ENCODE measurements around the gene HIPK3. TPM values are rescaled to one million over a fixed set of nuclear protein-coding genes. Genes with fewer than 3 reads are reported as not detected.

The HIPK3 gene
- total and polyA plus RNA-seq, 2 experiments from 2014 or later = 5.5 to 29.8 TPM

DNA sequence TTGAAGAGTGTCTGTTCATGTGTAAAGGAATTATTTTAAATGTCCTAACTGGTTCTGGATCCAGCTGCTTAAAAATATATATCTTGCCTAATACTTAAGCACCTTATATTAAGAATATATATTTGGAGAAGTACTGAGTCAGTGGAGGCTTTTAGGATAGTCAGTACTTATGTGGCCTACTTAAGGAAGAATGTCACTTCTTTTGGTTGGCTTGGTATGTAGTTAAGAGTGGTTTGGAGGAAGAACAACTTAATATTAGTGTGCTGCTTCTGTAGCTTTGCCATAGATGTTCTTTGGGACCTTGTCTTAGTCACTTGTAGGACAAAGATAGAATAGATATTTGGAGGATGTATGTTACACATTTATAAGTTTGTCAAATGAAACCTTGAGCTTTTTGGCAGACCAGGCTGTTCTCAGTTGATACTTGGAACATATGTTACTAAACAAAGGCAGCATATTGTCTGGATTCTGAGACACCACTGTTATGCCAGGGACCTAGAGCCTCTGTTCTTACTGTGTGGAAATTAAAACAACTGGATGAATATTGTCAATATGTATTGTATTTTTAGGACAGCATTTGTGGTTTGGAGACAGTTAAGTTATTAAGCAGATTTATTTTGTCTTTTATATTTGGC, 4.9 kb downstream of the HIPK3 start:
- H3K27me3 ChIP-seq (ENCODE audit: insufficient read depth) = no peaks in the 10 kb centered on the region
- Mint-ChIP-seq H3K4me1 (peaks cover 19% of the 10 kb centered on the region), H3K9me3 (peaks cover 3% of the 10 kb centered on the region; the same call in 2 of the 3 replicates), H3K27me3 (ENCODE audit: insufficient read depth, low read depth, poor library complexity) (peaks cover 3% of the 10 kb centered on the region), H3K36me3 (ENCODE audit: low read depth) (no peaks in the 10 kb centered on the region; the same call in 2 of the 3 replicates), H3K4me3 (no peak overlapping the region), H3K27ac (no peak overlapping the region)
- no peak overlapping the region for H2AFZ ChIP-seq
- H3F3A ChIP-seq (replicated peaks; ENCODE audit: low read depth) = peaks cover 8% of the 10 kb centered on the region; the same call in 1 of the 2 replicates
- H3K4me1 ChIP-seq (ENCODE audit: insufficient read depth) = peaks cover 11% of the 10 kb centered on the region
- TF ChIP-seq, protein P1, sequence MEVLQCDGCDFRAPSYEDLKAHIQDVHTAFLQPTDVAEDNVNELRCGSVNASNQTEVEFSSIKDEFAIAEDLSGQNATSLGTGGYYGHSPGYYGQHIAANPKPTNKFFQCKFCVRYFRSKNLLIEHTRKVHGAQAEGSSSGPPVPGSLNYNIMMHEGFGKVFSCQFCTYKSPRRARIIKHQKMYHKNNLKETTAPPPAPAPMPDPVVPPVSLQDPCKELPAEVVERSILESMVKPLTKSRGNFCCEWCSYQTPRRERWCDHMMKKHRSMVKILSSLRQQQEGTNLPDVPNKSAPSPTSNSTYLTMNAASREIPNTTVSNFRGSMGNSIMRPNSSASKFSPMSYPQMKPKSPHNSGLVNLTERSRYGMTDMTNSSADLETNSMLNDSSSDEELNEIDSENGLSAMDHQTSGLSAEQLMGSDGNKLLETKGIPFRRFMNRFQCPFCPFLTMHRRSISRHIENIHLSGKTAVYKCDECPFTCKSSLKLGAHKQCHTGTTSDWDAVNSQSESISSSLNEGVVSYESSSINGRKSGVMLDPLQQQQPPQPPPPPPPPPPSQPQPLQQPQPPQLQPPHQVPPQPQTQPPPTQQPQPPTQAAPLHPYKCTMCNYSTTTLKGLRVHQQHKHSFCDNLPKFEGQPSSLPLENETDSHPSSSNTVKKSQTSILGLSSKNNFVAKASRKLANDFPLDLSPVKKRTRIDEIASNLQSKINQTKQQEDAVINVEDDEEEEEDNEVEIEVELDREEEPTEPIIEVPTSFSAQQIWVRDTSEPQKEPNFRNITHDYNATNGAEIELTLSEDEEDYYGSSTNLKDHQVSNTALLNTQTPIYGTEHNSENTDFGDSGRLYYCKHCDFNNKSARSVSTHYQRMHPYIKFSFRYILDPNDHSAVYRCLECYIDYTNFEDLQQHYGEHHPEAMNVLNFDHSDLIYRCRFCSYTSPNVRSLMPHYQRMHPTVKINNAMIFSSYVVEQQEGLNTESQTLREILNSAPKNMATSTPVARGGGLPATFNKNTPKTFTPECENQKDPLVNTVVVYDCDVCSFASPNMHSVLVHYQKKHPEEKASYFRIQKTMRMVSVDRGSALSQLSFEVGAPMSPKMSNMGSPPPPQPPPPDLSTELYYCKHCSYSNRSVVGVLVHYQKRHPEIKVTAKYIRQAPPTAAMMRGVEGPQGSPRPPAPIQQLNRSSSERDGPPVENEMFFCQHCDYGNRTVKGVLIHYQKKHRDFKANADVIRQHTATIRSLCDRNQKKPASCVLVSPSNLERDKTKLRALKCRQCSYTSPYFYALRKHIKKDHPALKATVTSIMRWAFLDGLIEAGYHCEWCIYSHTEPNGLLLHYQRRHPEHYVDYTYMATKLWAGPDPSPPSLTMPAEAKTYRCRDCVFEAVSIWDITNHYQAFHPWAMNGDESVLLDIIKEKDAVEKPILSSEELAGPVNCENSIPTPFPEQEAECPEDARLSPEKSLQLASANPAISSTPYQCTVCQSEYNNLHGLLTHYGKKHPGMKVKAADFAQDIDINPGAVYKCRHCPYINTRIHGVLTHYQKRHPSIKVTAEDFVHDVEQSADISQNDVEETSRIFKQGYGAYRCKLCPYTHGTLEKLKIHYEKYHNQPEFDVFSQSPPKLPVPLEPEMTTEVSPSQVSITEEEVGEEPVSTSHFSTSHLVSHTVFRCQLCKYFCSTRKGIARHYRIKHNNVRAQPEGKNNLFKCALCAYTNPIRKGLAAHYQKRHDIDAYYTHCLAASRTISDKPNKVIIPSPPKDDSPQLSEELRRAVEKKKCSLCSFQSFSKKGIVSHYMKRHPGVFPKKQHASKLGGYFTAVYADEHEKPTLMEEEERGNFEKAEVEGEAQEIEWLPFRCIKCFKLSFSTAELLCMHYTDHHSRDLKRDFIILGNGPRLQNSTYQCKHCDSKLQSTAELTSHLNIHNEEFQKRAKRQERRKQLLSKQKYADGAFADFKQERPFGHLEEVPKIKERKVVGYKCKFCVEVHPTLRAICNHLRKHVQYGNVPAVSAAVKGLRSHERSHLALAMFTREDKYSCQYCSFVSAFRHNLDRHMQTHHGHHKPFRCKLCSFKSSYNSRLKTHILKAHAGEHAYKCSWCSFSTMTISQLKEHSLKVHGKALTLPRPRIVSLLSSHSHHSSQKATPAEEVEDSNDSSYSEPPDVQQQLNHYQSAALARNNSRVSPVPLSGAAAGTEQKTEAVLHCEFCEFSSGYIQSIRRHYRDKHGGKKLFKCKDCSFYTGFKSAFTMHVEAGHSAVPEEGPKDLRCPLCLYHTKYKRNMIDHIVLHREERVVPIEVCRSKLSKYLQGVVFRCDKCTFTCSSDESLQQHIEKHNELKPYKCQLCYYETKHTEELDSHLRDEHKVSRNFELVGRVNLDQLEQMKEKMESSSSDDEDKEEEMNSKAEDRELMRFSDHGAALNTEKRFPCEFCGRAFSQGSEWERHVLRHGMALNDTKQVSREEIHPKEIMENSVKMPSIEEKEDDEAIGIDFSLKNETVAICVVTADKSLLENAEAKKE (CRISPR knock-in tag; IDR thresholded peaks at IDR 0.05) = no peak
- no peak for ATAC-seq
- H3K27ac ChIP-seq (ENCODE audit: low read depth) = no peak overlapping the region
- no peaks in the 10 kb centered on the region for H3K36me3 ChIP-seq (ENCODE audit: insufficient read depth)
- H3K79me2 ChIP-seq (replicated peaks; ENCODE audit: insufficient read depth) = peaks cover 84% of the 10 kb centered on the region
- H3K4me3 ChIP-seq = no peak overlapping the region
- peaks cover 5% of the 10 kb centered on the region; the same call in 1 of the 2 replicates for H4K20me1 ChIP-seq (replicated peaks; ENCODE audit: insufficient read depth)
- DNase-seq (ENCODE audit: low spot score) = no peak
- H3K9me2 ChIP-seq (ENCODE audit: insufficient read depth) = no peaks in the 10 kb centered on the region
- no peak overlapping the region for H3K4me2 ChIP-seq

- no peaks in the 10 kb centered on the region; the same call in 2 of the 3 replicates for H3K36me3 Mint-ChIP-seq (ENCODE audit: low read depth)
- no peak for DNase-seq (ENCODE audit: low spot score)
- ATAC-seq = no peak
- H3K4me1 Mint-ChIP-seq = peaks cover 19% of the 10 kb centered on the region
- no peaks in the 10 kb centered on the region for H3K36me3 ChIP-seq (ENCODE audit: insufficient read depth)
- H3F3A ChIP-seq (replicated peaks; ENCODE audit: low read depth) = peaks cover 8% of the 10 kb centered on the region; the same call in 1 of the 2 replicates
- no peak overlapping the region for H3K4me2 ChIP-seq
- H3K9me3 Mint-ChIP-seq = peaks cover 2% of the 10 kb centered on the region; the same call in 2 of the 3 replicates
- peaks cover 5% of the 10 kb centered on the region; the same call in 1 of the 2 replicates for H4K20me1 ChIP-seq (replicated peaks; ENCODE audit: insufficient read depth)
- H3K4me1 ChIP-seq (ENCODE audit: insufficient read depth) = peaks cover 11% of the 10 kb centered on the region
- H3K4me3 Mint-ChIP-seq = no peak overlapping the region
- no peak overlapping the region for H3K4me3 ChIP-seq
- H3K27me3 ChIP-seq (ENCODE audit: insufficient read depth) = no peaks in the 10 kb centered on the region
- no peak overlapping the region for H2AFZ ChIP-seq
- peaks cover 96% of the 10 kb centered on the region for H3K79me2 ChIP-seq (replicated peaks; ENCODE audit: insufficient read depth)
- 0 out of 2 replicates have a peak overlapping the region, but pooled peaks have one; percentile 40 for H3K27ac Mint-ChIP-seq
- H3K9me2 ChIP-seq (ENCODE audit: insufficient read depth) = no peaks in the 10 kb centered on the region
- H3K27ac ChIP-seq (ENCODE audit: low read depth) = no peak overlapping the region
- peaks cover 2% of the 10 kb centered on the region for H3K27me3 Mint-ChIP-seq (ENCODE audit: insufficient read depth, low read depth, poor library complexity)
- TF ChIP-seq STAT1 (IDR thresholded peaks at IDR 0.05; ENCODE audit: unreplicated experiment) = no peak
- no peak for TF ChIP-seq EZH2 (IDR thresholded peaks at IDR 0.05; ENCODE audit: low read depth, unreplicated experiment)
- TF ChIP-seq POLR2AphosphoS5 (IDR thresholded peaks at IDR 0.05; ENCODE audit: low read depth) = no peak
- no peak for TF ChIP-seq NANOG (IDR thresholded peaks at IDR 0.05; ENCODE audit: borderline replicate concordance)
- TF ChIP-seq, protein P2, sequence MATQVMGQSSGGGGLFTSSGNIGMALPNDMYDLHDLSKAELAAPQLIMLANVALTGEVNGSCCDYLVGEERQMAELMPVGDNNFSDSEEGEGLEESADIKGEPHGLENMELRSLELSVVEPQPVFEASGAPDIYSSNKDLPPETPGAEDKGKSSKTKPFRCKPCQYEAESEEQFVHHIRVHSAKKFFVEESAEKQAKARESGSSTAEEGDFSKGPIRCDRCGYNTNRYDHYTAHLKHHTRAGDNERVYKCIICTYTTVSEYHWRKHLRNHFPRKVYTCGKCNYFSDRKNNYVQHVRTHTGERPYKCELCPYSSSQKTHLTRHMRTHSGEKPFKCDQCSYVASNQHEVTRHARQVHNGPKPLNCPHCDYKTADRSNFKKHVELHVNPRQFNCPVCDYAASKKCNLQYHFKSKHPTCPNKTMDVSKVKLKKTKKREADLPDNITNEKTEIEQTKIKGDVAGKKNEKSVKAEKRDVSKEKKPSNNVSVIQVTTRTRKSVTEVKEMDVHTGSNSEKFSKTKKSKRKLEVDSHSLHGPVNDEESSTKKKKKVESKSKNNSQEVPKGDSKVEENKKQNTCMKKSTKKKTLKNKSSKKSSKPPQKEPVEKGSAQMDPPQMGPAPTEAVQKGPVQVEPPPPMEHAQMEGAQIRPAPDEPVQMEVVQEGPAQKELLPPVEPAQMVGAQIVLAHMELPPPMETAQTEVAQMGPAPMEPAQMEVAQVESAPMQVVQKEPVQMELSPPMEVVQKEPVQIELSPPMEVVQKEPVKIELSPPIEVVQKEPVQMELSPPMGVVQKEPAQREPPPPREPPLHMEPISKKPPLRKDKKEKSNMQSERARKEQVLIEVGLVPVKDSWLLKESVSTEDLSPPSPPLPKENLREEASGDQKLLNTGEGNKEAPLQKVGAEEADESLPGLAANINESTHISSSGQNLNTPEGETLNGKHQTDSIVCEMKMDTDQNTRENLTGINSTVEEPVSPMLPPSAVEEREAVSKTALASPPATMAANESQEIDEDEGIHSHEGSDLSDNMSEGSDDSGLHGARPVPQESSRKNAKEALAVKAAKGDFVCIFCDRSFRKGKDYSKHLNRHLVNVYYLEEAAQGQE (IDR thresholded peaks at IDR 0.05; ENCODE audit: unreplicated experiment) = no peak
- no peak for TF ChIP-seq ZNF331 (CRISPR knock-in tag; IDR thresholded peaks at IDR 0.05; ENCODE audit: low read depth)
- TF ChIP-seq CREB1 (CRISPR knock-in tag; IDR thresholded peaks at IDR 0.05; ENCODE audit: low read depth) = no peak
- no peak for TF ChIP-seq JUNB (IDR thresholded peaks at IDR 0.05; ENCODE audit: unreplicated experiment)
- no peak for TF ChIP-seq ZNF114 (CRISPR knock-in tag; IDR thresholded peaks at IDR 0.05)
Measured at GRCh38 chr11:33263549-33263948, 6.4 kb downstream of the HIPK3 start.
